ENCODE measurements around the gene TPPP.
"Not testable (repeated sequence)": the region's sequence is repeated elsewhere in the genome, so short reads cannot be mapped to it uniquely, and the experiment has no call there.

The TPPP gene

GRCh38 chr5:681317-682191 is 11.6 kb downstream of the TPPP start:
- H3K4me3 ChIP-seq (ENCODE audit: insufficient read depth, low read length, poor library complexity, severe bottlenecking); H3K27ac ChIP-seq (ENCODE audit: low read depth, low read length); H3K27me3 ChIP-seq (ENCODE audit: low read length); H4K20me1 ChIP-seq (ENCODE audit: low read depth, low read length); H2AFZ ChIP-seq (ENCODE audit: low read depth, low read length, severe bottlenecking); H3K9me2 ChIP-seq (replicated peaks; ENCODE audit: insufficient read depth, low read length); H3K9me3 ChIP-seq (ENCODE audit: insufficient read depth, low read length); H3K4me2 ChIP-seq (ENCODE audit: low read depth, low read length, poor library complexity, severe bottlenecking); H3F3A ChIP-seq (ENCODE audit: insufficient read depth); H3K9ac ChIP-seq (ENCODE audit: low read length); H3K36me3 ChIP-seq (ENCODE audit: low read length); H3K79me2 ChIP-seq (ENCODE audit: insufficient read depth, low read length): not testable (repeated sequence)

- H3K9ac ChIP-seq (ENCODE audit: low read length); H3K9me3 ChIP-seq (ENCODE audit: insufficient read depth, low read length); H3K4me3 ChIP-seq (ENCODE audit: insufficient read depth, low read length, poor library complexity, severe bottlenecking); H3K27me3 ChIP-seq (ENCODE audit: low read length); H3K4me2 ChIP-seq (ENCODE audit: low read depth, low read length, poor library complexity, severe bottlenecking); H3K9me2 ChIP-seq (replicated peaks; ENCODE audit: insufficient read depth, low read length); H3F3A ChIP-seq (ENCODE audit: insufficient read depth); H2AFZ ChIP-seq (ENCODE audit: low read depth, low read length, severe bottlenecking); H3K79me2 ChIP-seq (ENCODE audit: insufficient read depth, low read length); H3K36me3 ChIP-seq (ENCODE audit: low read length); H4K20me1 ChIP-seq (ENCODE audit: low read depth, low read length); H3K27ac ChIP-seq (ENCODE audit: low read depth, low read length): not testable (repeated sequence)
These were observed 12.3 kb downstream of the TPPP start for GRCh38 chr5:680836-681235.

GRCh38 chr5:680118-680795 is 12.9 kb downstream of the TPPP start:
- H3K4me3 ChIP-seq (ENCODE audit: insufficient read depth, low read length, poor library complexity, severe bottlenecking); H3K27me3 ChIP-seq (ENCODE audit: low read length); H3K9ac ChIP-seq (ENCODE audit: low read length); H3K9me3 ChIP-seq (ENCODE audit: insufficient read depth, low read length); H4K20me1 ChIP-seq (ENCODE audit: low read depth, low read length); H3K36me3 ChIP-seq (ENCODE audit: low read length); H3F3A ChIP-seq (ENCODE audit: insufficient read depth); H2AFZ ChIP-seq (ENCODE audit: low read depth, low read length, severe bottlenecking); H3K9me2 ChIP-seq (replicated peaks; ENCODE audit: insufficient read depth, low read length); H3K4me2 ChIP-seq (ENCODE audit: low read depth, low read length, poor library complexity, severe bottlenecking); H3K27ac ChIP-seq (ENCODE audit: low read depth, low read length); H3K79me2 ChIP-seq (ENCODE audit: insufficient read depth, low read length): not testable (repeated sequence)

DNA sequence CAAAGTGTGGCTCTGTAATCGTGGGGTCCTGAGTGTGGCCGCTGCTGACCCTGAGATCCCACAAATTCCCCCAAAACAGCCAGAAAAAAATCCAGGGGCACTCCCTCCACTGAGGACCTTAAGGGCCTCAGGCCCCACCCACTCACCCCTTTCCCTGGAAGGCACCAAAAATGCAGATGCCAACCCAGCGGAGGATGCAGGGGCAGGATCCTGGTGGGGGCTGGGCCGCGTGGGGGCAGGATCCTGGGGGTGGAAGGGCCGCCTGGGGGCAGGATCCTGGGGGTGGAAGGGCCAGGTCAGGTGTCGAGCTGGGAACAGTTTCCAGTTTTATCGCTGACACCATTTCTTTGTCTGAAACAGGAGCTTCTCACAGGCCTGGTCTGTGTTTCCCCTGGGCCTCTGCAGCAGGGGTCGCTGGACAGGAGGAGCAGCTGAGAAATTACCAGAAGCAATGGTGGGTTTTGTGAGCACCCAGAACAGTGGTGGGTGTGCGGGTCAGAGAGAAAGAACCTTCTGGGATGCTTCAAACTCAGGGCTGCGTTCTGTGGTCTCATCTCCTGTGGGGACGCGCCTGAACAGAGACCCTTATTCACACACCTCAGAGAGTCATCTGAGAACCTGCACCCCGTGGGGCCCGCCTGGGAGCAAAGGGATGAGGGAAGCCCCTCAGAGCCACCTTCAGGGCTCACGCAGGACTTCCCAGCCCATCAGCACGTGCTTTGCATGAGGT is 13.8 kb downstream of the TPPP start:
- H2AFZ ChIP-seq (ENCODE audit: low read depth, low read length, severe bottlenecking); H3K9me3 ChIP-seq (ENCODE audit: insufficient read depth, low read length); H3K9me2 ChIP-seq (replicated peaks; ENCODE audit: insufficient read depth, low read length); H3K4me3 ChIP-seq (ENCODE audit: insufficient read depth, low read length, poor library complexity, severe bottlenecking); H4K20me1 ChIP-seq (ENCODE audit: low read depth, low read length); H3K79me2 ChIP-seq (ENCODE audit: insufficient read depth, low read length); H3K9ac ChIP-seq (ENCODE audit: low read length); H3K36me3 ChIP-seq (ENCODE audit: low read length); H3F3A ChIP-seq (ENCODE audit: insufficient read depth); H3K4me2 ChIP-seq (ENCODE audit: low read depth, low read length, poor library complexity, severe bottlenecking); H3K27ac ChIP-seq (ENCODE audit: low read depth, low read length); H3K27me3 ChIP-seq (ENCODE audit: low read length): not testable (repeated sequence)

DNA sequence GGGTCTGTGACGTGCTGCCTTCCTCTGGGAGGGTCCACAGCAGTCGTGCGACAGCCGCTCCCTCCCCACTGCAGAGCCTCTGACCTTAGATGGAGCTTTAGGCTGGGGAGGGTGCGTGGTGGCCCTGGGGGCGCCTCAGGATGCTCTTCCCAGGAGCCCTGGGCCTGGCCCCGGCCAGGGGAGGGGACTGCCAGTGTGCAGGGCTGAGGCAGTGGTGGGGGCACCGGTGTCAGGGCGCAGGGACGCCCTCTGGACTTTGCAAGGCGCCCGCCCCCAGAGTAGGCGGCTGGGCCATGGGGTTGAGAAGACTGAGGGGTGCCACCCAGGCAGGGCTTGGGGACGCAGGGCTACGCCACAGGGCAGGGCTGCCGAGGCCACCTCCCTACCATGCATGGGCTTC is 14.6 kb downstream of the TPPP start:
- not testable (repeated sequence) for H3K9ac ChIP-seq (ENCODE audit: low read length); H3K27me3 ChIP-seq (ENCODE audit: low read length)

More for the DNA sequence above, 14.6 kb downstream of the TPPP start:
- H3K4me3 ChIP-seq (ENCODE audit: insufficient read depth, low read length, poor library complexity, severe bottlenecking); H3K79me2 ChIP-seq (ENCODE audit: insufficient read depth, low read length); H3F3A ChIP-seq (ENCODE audit: insufficient read depth); H4K20me1 ChIP-seq (ENCODE audit: low read depth, low read length); H3K9me2 ChIP-seq (replicated peaks; ENCODE audit: insufficient read depth, low read length); H3K9me3 ChIP-seq (ENCODE audit: insufficient read depth, low read length); H3K36me3 ChIP-seq (ENCODE audit: low read length); H3K4me2 ChIP-seq (ENCODE audit: low read depth, low read length, poor library complexity, severe bottlenecking); H2AFZ ChIP-seq (ENCODE audit: low read depth, low read length, severe bottlenecking); H3K27ac ChIP-seq (ENCODE audit: low read depth, low read length): not testable (repeated sequence)
